DMS114 treated with DMSO at 0.1 percent for 48 hours (cell line): Measurements from ENCODE around the gene CBX2.

Experiments
- DNase-seq: peaks from one replicate; lab custom pipeline; 2025; ENCODE audit not compliant: unreplicated experiment; lab: John Stamatoyannopoulos, UW

The CBX2 gene

DNA sequence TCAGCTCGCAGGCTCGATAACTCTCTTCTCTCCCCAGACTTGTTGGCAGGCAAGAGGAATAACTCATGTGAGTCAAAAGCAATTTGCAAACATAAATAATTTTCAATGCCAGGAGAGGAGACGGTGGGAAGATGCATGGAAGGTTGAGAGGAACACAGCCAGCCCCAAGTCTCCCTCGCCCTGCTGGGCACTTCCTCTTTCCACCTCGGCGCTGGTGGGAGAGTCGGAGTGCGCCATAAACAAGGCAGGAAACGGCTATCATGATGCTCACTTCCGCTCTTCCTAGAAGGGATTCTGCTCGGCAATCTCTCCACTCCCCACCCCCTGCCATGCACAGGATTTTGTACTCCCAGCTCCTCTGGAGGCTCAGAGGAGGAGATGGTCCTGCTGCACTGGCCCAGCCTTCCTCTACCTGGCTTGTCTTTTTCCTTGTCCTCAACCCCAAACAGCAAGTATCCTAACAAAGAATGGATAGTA lies 48.3 kb downstream of the CBX2 start:
- no peak for DNase-seq

DNA sequence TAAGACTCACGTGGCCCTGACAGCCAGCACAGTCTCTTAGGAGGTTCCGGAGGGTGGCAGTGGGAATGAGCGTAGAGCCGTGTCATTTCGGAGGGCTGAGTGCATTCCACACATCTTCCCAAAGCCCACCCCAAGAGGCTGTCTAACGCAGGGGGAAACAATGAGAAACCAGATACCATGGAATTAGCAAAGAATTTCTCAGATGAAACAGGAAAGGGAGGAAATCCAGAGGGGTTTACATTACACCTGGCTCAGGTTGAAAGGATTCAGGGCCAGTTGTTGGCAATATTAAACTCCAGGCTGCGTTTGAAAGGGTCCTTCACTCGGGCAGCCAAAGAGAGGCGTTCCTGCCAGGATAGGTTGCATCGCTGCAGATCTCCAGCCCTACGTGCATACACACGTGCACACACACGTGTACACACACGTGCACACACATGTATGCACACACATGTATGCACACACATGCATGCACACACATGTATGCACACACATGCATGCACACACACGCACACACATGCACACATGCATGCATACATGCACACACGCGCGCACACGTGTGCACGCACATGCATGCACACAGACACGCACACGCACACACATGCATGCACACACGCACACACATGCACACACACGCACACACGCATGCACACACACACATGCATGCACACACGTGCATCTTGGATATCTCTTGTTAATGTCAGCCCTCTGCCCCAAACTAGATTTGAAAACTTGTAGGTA lies 49.1 kb downstream of the CBX2 start:
- DNase-seq: no peak

DNA sequence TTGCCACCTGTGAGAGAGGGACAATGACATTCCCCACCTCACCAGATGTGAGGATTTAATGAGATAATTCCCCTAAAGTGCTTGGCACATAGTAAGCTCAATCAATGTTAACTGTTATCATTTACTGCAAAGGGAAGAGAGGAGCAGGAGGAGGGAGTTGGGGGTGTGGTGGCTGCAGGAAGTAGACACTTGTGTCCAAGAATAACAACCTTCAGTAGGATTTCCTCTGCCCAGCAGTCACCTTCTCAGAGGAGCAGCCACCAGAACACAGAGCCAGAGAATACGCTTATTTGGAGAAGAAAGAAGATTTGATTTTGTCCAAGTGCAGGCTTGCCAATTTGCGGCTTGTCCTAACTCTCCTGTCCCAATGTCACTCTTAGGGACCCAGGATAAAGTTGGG lies 51.1 kb downstream of the CBX2 start:
- DNase-seq: no peak

DNA sequence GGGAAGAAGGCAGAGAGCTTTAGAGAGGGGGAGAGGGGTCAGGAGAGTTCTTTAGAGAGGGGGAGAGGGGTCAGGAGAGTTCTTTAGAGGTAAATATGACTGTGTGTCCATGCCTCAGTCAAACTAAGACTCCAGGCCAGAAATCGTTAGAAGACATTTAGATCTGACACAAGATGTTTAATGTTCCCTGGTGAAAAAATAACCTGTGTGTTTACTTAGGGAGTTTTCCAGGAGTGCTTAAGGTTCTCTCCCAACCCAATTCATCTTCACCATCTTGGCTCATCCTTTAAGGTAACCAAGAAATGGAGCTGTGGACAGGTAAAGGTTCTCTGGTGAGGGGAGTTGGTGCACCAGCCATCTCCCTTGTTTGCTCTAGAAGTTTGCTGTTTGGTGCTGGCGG lies 51.5 kb downstream of the CBX2 start:
- no peak for DNase-seq

DNA sequence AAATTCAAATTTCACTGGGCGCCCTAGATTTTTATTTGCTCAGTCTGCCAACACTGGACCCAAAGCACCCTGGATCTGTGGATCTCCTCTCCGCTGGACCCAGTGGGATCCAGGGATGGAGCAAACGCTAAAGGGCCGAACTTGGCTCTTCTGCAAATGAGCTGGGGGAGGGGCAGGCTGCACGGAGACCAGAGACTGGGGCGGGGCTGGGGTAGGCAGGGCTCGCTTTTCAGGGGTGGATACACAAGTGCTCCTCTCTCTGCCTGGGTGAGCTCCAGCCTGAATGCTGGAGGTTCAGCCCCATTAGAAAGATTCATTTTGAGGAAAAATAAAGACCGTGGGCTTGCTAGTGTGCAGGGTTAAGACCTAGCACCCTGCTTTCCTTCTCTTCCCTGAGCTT lies 52.4 kb downstream of the CBX2 start:
- no peak for DNase-seq

DNA sequence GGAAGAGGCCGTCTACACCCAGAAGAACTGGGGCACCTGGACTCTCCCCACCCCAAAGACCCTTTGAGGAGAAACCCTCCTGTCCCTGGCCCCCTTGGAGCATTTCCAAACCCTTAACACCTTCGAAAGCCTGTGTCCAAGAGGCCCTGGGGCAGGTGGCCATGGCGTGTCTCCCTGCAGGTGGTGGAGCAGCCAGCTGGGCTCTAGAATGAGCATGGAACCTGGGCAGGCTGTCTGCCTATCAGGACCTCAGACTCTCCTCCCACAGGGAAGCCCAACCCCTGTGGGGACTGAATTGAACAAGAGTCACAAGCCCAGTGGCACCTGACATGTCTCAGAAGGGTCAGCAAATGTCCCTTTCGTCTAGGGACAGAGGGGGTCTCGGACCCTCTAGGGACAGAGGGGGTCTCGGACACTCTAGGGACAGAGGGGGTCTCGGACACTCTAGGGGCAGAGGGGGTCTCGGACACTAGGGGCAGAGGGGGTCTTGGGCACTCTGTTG lies 52.9 kb downstream of the CBX2 start:
- DNase-seq: no peak

DNA sequence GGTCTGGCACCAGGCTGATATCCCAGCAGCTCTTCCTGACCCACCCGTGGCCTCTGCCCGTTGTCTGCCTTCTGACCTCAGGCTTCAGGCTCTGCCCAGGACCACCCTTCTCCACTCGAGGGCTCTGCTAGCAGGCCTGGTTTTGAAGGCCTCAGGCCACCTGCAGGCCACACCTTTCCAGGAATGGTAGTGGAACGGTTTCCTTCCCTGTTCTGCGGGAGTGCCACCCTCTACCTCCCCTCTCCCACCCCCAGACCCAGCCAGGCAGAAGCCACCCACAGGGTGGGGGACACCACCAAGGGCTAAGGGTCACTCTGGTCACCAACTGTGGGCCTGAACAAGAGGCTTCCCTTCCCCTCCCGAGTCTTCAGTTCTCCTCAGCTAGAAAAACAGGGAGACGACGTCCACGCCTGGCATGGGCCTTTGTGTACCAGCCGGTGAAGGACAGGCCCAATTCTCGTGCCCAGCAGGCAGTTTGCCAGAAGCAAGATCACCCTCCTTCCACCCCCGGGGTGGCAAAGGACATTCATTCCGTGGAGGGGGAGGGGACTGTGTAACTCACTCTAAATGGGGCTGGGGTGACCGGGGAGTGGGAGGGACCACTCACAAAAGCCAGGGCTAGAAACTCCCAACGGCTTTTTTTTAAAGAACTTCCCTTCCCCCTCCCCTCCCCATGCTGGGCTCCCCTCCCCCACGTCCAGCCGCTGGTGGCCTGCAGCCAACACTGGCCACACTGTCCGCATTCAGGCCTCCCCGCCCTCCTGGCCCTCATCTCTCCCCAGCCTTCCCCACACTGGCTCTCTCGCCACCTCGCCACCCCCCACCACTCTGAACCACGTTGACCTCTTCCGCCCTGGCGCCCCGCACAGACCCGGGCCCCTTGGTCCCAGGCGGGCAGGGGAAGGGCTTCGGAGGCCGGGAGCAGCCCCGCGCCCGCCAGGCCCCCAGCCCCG lies 53.6 kb downstream of the CBX2 start:
- no peak for DNase-seq

DNA sequence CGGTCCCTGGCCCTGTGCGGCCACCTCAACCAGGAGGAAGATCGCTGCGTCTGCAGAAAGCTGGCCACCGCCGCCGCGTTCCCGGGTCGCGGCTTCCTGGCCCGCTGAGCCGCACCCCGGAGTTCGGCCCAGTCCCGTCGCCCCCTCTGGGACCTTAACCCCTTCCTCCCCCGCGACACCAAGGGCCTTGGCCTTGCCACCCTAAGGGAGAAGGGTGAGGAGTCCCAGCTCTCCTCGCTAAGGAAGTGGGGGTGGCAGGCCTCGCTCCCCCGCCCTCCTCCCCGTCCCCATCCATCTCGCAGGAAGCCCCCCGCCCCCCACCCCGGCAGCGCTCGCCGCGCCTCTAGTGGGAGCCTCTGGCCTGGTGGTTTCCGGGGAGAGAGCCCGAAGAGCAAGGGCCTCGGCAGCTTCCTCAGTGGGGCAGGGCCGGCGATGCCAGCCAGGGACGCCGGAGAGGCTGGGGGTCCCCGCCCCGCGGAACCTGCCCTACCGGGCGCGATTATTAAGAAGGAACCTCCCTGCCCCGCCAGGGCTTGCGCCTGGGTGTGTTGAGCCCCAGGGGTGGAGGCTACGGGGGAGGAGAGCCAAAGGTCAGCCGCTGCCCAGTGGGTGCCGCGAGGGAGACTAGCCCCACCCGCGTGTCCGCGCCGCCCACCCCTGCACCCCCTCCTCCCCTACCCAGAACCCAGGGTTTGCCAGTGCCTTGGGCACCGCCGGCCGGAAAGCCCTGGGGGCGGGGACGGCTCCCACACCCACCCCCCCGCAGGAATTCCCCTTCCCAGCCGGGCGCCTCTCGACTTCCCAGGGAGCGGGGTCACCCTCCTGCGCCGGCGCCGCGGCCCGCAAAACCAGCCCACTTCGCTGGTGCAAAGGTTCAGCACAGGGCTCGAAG lies 54.5 kb downstream of the CBX2 start:
- no peak for DNase-seq

DNA sequence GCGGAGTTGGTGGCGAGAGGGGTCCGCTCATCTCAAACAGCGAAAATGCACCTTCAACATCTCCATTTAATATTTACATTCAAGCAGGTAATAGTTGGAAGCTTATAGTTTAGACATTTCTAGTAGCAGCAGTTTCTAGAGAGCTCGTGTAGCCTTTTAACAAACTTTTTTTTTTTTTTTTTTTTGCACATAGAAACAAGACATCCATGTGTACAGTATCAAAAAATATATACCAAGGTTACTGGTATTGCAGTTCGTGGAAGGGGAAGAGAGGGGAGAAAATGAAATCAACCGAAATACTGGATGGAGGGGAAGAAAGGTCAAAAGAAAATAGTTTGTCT lies 55.1 kb downstream of the CBX2 start:
- DNase-seq: no peak

DNA sequence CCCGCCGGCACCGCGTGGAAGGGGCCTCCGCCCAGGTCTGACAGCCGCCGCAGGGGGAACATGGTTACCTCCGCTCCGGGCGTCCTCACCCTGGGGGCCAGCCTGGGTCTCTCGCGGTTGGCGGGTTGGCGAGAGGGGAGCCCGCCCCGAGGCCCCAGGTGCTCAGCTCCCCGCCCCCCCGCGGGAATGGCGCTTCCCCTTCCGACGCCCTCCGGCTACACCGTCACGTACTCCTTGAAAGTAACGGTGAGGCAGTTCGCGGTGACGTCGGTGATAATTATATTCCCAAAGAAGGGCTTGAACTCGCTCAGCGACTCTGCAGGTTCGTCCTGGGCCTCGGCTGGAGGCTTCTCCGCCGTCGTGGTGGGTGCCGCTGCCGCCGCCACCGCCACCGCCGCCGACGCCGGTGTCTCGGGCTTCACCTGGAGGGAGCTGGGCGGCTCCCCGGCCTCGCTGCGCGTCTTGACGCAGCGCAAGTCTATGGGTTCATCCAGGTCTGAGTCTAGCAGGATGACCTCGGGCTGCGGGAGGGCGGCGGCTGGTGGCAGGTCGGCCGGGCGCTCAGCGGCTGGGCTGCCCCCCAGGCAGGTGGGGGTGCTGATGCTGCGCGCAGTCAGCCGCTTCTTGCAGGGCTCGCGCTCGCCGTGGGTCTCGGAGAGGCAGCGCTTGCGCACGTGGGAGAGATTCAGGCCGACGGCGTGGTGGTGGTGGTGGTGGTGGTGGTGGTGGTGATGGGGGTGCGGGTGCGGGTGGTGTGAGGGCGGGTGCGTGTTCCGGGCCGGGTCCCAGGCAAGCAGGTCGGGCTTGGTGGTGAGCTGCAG lies 56.0 kb downstream of the CBX2 start:
- no peak for DNase-seq

DNA sequence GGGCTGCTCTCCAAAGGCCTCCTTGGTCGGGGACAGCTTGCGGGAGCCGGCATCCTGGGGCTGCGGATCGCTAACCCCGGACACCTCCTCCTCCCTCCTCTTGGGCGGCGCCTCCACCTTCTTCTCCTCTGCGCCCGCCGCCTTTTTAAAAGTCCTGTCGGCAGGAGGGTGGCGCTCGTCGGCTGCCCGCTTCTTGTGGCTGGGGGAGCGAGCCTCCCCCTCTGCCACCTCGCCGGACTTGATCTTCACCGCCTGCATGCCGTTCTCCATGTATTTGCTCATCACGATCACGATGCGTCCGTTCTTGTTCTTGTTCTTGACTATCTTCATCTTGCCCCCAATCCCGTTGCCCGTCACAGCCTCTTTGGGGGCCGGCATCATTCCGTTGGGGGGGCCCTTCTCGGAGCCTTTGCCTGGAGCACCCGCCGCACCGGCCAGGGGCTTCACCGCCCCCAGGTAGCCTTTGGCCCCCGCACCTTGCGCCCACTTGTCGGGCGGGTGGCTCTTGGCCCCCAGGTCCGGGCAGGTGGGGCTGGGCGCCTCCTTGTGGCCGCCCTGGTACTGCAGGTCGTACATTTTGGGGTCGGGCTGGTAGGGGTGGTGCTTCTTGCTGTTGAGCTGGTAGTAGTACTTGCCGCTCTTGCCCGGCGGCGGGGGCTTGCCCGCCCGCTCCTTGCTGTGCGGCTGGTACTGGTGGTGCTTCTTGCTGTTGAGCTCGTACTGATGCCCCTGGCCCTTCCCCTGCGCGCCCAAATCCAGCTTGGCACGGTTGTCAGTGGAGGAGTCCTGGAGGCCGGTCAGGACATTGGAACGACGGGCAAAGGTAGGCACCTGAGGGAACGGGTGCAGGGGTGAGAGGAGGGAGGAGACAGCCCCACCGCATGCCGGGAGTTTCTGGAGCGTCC lies 56.9 kb downstream of the CBX2 start:
- no peak for DNase-seq

DNA sequence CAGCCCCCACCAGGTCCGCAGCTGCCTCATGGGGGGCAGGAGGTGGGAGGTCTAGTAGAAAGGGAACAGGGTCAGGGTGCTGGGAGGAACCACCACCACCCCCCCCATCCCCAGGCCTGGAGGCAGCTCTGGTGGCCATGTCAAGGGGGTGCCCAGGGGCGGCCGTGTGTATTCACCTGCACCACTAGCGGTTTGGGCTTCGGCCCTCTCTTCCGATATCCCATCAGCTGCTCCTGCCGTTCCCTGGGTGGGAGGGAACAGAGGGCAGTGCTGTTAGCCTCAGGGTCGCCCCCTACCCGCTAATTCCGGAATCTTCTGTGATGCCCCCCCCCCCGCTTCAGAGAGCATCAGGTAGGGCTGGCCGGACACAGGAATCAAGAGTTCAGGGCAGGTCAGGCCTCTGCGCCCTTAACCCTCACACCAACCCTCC lies 57.5 kb downstream of the CBX2 start:
- DNase-seq: no peak

DNA sequence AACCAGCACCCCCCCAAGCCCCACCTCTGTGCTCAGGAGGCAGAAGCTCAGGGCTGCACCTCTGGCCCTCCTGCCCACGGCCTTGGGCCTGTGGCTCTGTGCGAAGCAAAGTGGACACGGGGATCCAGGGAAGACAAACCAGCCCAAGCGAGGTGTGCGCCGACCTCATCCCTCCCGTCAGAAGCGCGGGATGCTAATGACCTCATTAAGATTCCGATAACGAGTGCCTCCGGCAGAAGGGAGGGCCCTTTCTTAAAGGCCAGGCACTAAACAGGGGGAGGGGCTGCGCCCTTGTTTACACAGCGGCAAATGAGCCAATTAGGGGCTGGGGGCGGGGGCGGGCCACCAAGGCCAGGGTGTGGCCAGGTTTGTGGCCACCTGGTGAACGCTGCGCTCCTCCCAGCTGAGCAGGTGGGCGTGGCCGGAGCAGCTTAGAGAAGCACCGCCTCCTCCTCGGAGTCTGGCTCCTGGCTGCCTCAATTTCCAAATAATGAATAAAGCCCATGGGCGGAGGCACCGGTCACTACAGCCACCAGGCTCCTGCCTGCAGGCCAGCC lies 58.1 kb downstream of the CBX2 start:
- DNase-seq: no peak

DNA sequence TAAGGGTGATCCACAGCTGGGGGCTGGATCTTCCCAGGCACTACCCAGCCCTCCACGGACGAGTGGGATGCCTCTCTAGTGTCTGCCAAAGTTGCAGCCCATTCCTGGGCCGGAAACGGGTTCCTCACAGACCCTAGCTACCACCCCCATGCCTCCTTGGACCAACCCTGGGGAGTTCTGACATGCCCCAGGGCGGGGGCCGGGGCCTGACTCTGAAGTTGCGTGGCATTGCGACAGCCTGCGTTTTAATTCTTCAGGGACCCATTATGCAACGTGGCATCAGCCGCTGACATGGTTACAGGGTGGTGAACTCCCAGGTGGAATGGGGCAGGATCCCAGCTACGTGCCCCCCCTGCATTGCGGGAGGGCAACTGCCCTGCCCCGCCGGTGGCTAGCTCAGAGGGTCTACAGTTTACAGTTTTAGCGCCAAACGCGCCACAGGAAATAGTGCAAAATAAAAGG lies 58.6 kb downstream of the CBX2 start:
- DNase-seq: no peak

DNA sequence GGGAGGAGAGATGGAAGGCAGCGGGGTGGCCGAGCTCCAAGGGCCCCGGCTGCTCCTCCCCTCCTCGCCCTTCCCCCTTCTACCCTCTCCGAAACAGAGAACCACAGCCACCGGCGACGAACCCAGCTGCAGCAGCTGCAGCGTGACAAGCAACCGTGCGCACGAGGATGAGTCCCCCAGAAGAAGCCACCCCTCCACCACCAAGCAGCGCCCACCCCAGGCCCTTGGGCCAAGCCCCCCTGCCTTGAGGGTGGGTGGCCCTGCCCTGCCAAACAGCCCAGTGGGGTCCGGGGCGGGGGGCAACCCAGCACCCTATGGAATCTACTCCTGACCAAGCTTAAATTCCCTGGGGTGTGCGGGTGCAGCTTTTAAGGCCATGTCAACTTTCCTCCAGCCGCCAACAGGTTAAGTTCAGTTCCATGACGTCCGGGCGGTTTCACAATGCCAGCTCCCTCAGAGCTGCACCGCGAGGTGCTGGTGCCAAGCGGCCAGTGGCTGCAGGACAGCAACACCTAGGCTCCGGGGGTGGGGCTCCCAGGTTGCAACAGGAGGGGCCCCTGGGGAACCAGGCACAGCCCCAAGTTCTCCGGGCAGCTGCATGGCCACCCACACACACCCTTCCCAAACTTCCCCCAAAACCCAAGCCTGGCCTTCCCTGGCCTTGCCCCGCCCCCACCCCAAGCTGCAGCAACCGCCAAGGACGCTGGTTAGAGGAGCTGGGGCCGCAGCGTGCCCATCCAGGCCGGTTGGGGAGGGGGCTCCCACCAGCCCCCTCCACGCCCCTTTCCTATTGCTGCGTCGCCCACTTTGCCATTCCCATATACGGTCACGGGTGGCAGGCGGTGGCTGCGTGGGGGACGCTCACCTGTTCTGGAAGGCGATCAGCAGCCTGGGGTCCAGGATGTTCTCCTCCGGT lies 59.3 kb downstream of the CBX2 start:
- DNase-seq: peak; percentile 22
